KG1 (cell line): ENCODE data around the gene OR2A2.
"Not testable (repeated sequence)": the region's sequence is repeated elsewhere in the genome, so short reads cannot be mapped to it uniquely, and the experiment has no call there.

Source experiments
- DNase-seq: peaks from one replicate; lab custom pipeline; 2025; lab: John Stamatoyannopoulos, UW

OR2A2 gene

GRCh38 chr7:144109283-144109682, at the start of gene OR2A2:
TSS of gene OR2A2 (plus strand) at chr7:144109583. CDS start at chr7:144109583, 0 bp downstream.
- no peak for DNase-seq

- no peak for DNase-seq
Measured at GRCh38 chr7:144063710-144064109, 45.7 kb upstream of the OR2A2 start.

GRCh38 chr7:144069511-144069910, 39.9 kb upstream of the OR2A2 start, which contains the start of gene OR2A25:
TSS of gene OR2A25 (plus strand) at chr7:144069811. CDS start at chr7:144074220, 4,409 bp downstream.
- DNase-seq: no peak

GRCh38 chr7:144069953-144070352, 39.4 kb upstream of the OR2A2 start:
- no peak for DNase-seq

- no peak for DNase-seq
Measured at GRCh38 chr7:144074374-144074773, 35.0 kb upstream of the OR2A2 start.

- DNase-seq: no peak
Measured at GRCh38 chr7:144085978-144086377, 23.4 kb upstream of the OR2A2 start, which contains the start of gene OR2A12. TSS of gene OR2A12 (plus strand) at chr7:144086278. CDS start at chr7:144095108, 8,830 bp downstream.

GRCh38 chr7:144086730-144087129, 22.7 kb upstream of the OR2A2 start:
- DNase-seq: no peak

- DNase-seq: no peak
Measured at GRCh38 chr7:144087230-144087629, 22.2 kb upstream of the OR2A2 start.

- no peak for DNase-seq
Measured at GRCh38 chr7:144090667-144091066, 18.7 kb upstream of the OR2A2 start.

- no peak for DNase-seq
Measured at GRCh38 chr7:144098776-144099175, 10.6 kb upstream of the OR2A2 start.

- DNase-seq: no peak
Measured at GRCh38 chr7:144100607-144101006, 8.8 kb upstream of the OR2A2 start.

GRCh38 chr7:144102041-144102440, 7.3 kb upstream of the OR2A2 start:
- DNase-seq: no peak

- DNase-seq: no peak
Measured at GRCh38 chr7:144105211-144105610, 4.2 kb upstream of the OR2A2 start.

- no peak for DNase-seq
Measured at GRCh38 chr7:144110272-144110671, 889 bp downstream of the OR2A2 start.

GRCh38 chr7:144113651-144114050, 4.3 kb downstream of the OR2A2 start:
- no peak for DNase-seq

GRCh38 chr7:144118341-144118740, 9.0 kb downstream of the OR2A2 start:
- no peak for DNase-seq

GRCh38 chr7:144122876-144123275, 13.5 kb downstream of the OR2A2 start, which contains the start of gene OR2A14:
TSS of gene OR2A14 (plus strand) at chr7:144123176. CDS start at chr7:144129113, 5,937 bp downstream.
- no peak for DNase-seq

GRCh38 chr7:144127714-144128334, 18.4 kb downstream of the OR2A2 start:
- DNase-seq: no peak

- DNase-seq: not testable (repeated sequence)
Measured at GRCh38 chr7:144129601-144130000, 20.2 kb downstream of the OR2A2 start.

GRCh38 chr7:144130730-144131129, 21.3 kb downstream of the OR2A2 start:
- no peak for DNase-seq

GRCh38 chr7:144132262-144132661, 22.9 kb downstream of the OR2A2 start:
- no peak for DNase-seq

GRCh38 chr7:144133307-144133706, 23.9 kb downstream of the OR2A2 start:
- no peak for DNase-seq

GRCh38 chr7:144134116-144134515, 24.7 kb downstream of the OR2A2 start:
- DNase-seq: no peak

- DNase-seq: no peak
Measured at GRCh38 chr7:144137501-144137900, 28.1 kb downstream of the OR2A2 start.
